Suppressor macrophage treated with lipopolysaccharide for 1 hour (primary cell): ENCODE results near the gene BPGM.
A peak's percentile ranks its signal among the peaks of the same experiment; 100 is the strongest.

ENCODE experiments used
- DNase-seq, 3 donors: peaks; one replicate each; pipeline ENCODE4 v3.0.0-alpha.2; 2020 to 2022

BPGM gene

DNA sequence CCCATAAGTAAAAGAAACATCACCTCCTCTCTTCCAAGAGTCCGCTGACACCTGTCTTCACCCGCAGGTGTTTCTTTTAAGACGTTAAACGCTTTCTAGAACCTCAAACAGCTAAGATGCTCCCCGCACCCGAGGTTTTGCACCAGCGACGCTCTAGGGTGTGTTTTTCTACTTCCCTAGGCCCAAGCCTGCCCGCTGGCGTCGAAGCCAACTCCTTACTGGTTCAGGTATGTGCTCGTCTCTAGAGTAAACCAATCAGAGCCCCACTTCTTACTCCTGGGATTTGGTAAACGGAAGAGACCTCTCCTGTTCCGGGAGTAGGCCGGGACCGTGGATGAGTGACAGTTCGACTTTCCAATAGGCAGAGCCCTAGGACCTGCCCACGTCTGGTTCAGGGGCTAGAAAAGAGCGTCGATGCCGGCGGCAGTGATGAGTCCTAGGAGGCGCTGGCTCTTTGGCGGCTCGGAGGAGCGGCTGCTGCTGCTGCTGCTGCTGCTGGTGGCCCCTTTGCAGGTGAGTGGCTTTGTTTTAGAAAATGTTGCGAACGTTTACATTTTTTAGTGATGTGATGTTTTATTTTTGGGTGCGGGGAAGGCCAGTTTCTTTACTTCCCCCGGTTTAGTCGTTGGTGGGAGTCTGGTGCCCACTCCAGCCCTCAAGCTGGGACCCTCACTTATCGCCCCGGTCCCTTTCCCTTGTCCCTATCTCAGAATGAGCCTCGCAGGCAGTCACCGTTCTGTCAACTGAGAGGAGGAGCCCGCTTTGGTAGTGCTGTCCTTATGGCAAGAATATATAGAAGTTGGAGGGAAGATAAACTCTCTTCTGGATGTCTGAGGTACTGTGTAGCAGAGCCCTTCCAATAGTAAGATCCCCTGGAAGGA, at the start of gene BPGM:
Gene BPGM, plus strand, starts transcription at position 429 of the 881 bp plus-strand sequence. CDS start 14,655 bp downstream, outside the sequence.
- peak; percentile 98 to 100 (median 99) for DNase-seq

DNA sequence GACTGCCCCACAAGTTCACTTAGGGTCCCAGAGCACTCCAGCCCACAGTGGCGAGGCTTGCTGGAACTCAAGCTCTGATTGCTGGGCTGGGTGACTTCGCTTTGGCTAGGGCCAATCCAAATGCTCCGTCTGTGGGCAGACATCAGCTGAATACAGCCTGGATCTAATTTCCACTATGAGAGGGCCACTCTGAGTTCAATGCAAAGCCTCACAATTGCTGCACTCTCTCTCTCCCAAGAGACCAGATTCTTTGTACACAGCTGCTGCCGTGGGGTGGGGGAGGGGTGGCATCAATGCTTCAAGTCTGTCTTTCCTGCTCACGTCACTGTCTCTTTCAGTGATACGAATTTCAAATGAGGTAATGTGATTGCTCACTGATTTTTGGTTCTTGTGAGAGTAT, 47.3 kb upstream of the BPGM start:
- DNase-seq = no peak

DNA sequence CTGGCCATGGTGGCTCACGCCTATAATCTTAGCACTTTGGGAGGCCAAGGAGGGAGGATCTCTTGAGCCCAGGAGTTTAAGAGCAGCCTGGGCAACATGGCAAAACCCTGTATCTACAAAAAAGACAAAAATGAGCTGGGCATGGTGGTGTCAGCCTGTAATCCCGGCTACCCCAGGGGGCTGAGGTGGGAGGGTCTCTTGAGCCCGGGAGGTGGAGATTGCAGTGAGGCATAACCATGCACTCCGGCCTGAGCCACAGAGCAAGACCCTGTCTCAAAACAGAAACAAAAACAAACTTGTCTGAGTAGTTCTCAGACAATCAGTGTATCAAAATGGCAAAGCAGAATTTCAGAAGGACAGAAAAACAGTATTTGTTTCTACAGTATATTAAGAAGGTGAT, 45.2 kb upstream of the BPGM start:
- DNase-seq = no peak

DNA sequence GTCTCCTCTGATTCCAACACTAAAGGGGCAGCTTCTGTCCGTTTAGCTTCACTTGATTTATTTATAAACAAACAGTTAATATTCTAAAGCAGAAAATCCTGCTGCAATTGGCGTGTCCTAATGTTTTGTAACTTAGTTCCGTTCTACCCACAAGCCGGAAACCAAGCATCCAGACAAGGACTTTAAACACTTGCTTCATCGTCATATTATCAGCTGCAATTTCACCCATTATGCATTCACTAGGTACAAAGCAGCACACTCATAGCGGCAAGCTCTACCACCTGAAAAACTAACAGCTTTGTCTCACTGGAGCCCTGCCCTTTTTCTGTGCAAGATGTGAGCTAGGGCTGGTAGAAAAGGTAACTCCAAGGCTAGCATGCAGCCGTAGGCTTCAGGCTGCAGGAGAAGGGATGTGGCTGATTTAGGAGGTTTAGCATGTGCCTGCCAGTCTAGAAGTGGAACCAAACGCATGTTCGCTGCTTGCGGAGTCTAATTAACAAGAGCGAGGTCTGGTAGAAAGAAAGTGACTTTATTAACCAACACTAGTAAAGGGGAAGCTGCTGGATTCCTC, 43.7 kb upstream of the BPGM start:
- DNase-seq = peak; percentile 7 to 45 (median 32)

DNA sequence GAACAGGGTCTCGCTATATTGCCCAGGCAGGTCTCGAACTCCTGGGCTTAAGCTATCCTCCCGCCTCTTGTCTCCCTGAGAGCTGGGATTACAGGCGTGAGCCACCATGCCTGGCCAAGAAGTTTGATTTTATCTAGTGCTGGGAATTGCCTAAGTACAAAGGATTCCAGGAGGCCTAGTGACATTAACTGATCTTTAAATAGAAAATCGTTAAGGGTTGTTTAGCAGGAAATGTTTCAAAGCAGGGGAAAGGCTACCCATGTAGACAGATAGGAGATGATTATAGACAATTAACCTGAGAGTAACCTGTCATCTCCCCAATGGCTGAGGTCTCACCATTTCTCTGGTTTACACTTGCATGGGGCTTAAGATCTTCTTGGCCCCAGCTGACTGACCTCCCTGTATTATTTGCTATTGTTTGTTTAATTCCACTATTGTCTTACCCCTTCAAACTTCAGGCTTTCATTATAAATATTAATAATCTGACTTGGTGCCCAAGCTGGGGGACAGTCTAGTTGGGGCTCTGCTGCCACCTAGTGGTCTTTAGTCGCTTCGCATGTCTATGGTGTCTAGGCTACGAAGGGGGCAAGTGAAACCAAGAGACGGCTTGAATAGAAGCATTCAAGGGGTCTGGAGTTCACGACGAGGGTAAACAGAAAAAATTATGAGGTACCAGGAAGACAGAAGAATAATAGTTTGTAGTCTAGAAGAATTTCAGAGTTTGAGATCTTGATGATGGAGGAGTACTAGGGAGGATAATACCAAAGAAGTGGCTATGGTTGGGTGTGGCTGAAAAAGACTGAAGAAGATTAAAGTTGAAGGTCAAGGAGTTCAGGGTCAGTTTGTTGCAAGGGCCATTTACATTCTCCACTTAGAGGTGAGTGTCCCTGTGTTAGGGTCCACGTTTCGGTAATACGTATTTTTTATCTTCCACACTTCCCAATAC, 40.4 kb upstream of the BPGM start:
- DNase-seq = peak; percentile 76 to 87 (median 85)

DNA sequence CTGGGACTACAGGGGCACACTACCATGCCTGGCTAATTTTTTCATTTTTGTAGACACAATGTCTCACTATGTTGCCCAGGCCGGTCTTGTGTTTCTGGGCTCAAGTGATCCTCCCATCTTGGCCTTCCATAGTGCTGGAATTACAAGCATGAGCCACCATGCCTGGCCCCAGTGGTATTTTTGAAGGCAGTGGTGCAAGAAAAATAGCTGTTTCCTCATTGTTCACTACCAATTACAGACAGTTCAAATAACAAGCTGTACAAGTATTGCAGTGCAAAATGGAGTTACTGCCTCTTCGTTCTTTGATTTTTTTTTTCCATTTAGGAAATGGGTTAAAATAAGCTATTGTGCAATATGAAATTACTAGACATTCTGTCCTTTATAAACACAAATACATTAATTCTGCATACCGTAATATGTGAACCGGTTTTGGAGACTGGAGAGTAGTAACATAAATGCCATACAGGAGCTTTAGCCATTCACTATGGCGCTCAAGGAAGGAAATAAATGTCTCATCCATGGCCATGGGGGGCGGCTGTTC, 35.0 kb upstream of the BPGM start:
- no peak for DNase-seq

DNA sequence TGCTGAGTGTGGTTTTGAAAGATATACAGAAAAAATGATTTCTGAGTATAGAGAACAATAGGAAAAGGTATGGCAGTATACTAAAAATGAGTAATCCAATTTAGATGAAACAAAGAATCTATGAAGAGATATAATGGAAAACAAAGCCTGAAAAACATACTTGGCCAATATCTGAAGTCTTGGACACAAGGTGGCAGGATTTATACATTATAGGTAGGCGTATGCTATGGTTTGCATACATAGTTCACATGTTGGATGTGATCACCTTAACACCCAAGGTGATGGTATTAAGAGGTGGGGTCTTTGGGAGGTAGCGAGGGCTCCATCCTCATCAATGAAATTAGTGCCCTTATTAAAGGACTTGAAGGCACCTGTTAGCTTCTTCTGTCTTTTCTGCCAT, 34.5 kb upstream of the BPGM start:
- DNase-seq = no peak

DNA sequence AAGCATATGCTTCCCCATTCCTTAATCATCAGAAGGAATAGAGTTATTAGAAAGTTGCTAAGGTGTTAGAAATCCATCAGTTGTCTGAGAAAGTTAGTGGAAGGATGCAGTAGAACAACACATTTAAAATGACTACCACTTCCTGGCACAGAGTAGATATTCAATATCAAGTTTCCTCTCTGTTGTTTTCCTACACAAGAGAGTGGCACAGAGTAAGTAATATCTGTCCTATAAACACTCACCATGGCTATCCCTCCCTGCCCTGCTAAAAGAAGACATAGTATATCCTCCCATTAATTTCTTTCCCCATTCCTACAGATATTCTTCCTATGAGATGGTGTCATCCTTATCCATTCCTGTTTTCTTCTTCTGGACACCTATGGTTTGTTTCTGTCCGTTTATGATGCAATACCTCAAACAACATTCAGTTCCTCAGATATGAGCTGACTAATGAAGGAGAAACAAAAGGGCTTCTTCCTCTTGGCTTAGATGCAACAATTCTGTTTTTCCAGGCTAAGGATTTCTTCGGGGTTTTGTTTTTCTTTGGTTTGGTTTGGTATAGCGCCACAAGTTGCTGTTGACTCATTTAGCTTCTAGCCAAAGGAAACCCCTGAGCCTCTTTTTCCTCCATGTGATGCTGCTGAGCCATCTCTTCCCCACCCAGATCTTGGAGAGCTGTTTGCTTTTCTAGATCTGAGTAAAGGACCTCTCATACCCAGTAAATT, 32.9 kb upstream of the BPGM start:
- DNase-seq = peak; percentile 58 to 83 (median 78)

DNA sequence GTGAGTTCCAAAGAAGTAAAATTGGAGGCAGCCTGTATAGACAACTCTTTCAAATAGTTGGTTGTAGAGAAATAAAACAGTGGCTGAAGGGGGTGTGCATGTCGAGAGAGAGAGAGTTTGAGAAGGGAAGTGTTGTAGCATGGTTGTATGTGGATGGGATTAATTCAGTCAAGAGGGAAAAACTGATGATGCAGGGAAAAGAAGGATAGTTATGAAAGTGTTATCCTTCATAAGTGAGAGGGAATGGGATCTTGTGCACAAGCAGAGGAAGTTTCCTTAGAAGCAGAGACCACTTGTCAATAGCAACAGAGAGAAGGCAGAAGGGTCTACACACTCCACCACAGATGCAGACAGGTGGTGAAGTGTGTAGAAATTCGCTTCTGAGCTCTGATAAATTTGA, 30.0 kb upstream of the BPGM start:
- DNase-seq = no peak

DNA sequence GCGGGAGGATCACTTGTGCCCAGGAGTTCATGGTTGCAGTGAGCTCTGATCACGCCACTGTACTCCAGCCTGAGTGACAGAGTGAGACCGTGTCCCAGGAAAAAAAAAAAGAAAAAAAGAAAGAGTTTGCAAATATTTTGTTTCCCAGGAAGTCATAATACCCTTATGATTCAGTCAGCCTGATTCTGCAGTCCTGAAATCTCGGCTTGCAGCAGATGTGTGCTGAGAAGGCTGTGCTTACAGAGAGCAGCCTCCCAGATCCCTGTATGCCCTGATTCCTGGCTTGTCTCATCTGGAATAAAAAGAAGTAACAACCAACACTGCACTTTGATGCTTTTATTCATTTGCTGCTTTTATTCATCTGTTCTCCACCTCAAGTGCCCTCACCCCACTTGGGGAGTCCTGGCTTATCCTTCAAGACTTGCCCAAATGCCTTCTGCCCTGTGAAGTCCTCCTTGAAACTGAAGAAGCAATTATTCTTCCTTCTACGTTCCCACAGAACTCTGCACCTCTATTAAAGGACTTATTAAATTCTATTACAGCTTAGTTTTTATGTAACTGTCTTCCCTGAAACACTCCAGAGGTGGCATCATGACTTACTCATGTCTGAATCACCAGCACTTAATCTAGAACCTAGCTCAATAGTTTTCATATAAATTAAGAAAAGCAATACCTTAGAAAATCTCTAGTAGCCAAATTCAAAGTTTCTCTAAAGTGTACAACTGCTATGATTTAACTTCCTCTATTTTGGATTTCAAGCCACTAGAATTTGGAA, 27.7 kb upstream of the BPGM start:
- DNase-seq = peak in 2 of 3 donors; percentile 33 to 35

DNA sequence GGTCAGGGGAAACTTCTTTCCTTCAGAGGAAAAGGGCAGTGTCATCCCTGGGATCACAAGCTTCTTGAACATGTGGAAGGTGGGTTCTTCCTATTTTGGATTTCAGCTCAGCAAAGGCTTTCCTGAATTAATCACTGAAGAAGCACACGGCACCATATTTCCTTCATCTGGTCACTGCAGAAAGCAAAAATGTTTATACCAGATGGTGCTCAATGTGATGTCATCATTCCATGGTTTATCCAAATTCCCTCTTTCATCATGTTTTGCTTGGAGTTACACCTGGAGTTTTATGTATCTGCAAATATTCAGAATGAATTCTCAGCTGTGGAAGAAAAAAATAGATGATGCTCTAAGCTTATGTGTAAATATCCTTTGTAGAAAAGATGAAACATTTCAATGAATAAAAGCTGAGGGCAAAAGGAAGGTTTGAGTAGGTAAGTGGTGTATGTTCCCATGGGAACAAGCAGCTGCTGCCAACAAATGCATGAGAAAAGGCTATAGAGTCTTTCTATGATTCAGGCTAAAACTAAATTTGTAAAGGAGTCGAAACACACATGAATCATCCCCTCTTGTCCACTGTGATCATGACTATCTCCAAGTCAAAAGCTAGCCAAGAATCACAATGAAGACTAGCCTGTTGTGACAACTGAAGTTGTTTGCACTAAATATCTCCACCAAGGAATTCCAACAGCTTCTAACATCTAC, 26.9 kb upstream of the BPGM start:
- DNase-seq = no peak

DNA sequence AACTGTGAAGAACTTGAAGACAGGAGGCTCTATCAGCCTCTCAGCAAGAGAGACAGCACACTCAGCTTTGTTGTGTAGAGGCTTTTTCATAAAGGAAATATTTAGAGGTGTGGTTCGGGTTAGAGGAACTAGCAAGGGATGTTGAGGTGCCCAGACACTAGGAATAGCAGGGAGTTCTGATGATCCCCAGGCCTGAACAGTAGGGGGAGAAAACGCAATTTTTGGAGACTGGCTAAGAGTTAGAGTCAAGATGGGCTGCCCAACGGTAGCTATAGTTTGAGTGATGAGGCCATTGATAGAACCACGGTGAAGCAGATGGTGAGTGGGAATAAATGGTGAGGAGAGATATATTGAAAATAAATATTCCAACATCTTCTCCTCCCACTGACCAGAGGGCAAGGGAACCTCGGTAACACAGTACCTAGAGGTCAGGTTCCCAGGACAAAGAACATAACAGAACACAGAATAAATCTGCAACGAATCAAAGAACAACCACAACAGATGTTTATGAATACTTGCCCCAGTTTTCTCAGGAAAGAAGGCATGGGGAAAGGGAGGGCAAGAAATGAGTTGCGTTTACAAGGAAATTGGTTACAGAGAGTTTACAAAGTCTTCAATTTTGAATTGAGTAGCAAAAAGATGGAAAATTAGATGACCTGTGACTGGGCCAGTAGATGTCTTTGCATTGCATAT, 24.2 kb upstream of the BPGM start:
- no peak for DNase-seq

DNA sequence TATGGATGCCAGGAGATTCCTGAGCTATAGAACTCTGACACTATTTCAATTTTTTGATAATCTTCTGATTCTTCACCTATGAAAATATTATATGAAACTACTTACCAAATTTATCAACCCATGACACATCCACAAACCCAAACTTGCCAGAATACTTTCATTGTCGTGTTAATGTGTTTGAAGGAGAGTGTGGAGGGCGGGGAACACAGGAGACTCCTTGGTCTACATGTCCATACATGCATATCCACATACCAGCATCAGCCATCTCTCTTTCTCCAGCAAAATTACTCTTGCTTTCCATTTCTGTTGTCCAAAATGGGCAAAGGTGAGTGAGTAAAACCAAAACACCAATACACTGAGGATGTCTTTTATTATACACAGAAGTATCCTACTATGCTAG, 23.5 kb upstream of the BPGM start:
- DNase-seq = no peak

DNA sequence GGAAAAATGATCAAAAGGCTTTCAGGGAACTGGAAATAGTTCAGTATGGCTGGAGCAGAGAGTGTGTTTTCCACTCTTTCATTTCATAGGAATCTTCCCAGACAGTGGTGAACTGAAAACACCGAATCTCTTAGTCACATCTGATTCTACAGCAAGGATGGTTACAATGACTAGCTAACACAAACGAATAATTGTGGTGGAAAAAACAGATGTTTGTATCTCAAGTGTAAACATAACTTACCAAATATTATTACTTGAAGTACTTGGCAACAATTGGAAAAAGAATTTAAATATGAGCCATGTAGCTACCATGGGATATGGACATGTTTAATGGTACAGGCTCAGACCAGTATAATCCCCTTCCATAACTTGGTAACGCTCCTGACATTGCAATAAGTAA, 21.1 kb upstream of the BPGM start:
- no peak for DNase-seq

DNA sequence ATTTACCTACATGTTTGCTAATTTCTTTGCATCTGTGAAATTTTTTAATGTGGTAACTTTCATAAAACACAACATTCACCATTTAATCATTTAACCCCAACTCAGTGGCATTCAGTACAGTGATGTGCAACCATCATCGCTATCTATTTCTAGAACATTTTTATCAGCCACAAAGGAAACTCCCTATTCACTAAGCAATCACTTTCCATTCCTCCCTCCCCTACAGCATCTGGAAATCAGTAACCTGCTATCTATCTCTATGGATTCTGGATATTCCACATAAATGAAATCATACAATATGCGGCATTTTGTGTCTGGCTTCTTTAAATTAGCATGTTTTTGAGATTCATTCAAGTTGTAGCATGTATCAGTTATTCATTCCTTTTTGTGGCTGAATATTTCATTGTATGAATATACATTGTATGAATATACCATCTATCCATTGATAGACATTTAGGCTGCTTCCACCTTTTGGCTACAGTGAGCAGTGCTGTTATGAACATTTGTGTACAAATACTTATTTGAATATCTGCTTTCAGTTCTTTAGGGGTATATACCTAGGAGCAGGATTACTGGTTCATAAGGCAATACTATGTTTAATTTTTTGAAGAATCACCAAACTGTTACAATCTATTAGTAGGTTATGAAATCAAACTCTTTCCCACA, 19.4 kb upstream of the BPGM start:
- no peak for DNase-seq

DNA sequence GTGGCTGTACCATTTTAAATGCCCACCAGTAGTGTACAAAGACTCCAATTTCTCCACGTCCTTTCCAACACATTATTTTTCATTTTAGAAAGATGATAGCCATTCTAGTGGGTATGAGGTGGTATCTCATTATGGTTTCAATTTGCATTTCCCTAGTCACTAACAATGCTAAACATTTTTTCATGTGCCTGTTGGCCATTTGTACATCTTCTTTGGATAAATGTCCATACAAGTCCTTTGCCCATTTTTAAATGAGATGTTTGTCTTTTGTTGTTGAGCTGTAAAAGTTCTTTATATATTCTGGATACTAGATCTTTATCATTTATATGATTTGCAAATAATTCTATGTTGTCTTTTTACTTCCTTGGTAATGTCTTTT, 18.9 kb upstream of the BPGM start:
- no peak for DNase-seq

DNA sequence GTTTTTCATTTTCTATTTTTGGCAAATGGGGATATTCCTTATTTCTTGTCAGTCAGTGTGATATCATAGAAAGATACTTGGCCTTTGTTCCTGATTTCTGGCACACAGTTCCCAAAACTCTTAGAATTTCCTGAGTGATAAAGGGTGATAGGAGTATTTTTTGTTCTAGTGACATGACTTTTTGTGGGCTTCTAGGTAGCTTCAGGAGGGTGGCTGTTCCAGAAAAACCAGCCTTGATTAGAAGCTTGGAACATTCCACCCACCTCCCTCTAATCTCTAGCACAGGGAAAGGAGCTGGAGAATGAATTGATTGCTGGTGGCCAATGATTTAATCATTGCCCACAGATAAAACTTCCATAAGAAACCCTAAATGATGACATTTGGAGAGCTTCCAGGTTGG, 17.2 kb upstream of the BPGM start:
- DNase-seq = no peak

DNA sequence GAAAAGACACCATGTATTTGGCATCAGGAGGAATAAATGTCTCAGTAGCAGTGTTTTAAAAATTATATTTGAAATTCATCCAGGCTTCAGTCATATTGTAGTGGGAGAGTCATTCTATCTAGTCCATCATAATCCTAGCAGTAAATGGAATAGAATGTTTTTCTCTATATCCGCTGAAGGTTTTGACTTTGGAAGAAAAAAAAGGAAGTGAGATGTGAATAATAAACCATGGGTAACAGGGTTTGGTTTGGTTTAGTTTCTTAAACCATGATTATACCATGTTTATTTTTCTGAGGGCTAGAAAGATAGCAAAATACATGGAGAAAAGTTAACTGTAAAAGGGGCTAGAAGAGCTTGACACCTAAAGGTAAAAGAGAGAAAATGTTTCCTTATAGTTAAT, 16.4 kb upstream of the BPGM start:
- no peak for DNase-seq

DNA sequence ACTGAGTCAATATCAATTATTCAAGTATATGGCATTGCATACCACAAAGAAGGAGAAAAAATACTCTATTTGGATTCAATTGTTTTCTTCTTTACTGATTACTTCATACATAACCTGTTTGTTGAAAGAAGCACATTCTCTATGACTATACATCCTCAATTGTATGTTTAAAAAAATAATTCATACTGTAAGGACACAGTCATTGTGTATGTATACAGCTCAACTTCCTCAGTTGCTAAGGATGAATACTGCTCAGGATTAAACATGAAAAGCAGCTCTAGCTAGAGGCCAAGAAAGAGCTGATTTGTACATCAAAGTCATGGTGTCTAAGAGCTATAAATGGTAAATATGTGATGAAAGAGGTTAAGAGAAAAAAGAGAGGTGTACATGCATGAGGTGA, 15.8 kb upstream of the BPGM start:
- DNase-seq = no peak

DNA sequence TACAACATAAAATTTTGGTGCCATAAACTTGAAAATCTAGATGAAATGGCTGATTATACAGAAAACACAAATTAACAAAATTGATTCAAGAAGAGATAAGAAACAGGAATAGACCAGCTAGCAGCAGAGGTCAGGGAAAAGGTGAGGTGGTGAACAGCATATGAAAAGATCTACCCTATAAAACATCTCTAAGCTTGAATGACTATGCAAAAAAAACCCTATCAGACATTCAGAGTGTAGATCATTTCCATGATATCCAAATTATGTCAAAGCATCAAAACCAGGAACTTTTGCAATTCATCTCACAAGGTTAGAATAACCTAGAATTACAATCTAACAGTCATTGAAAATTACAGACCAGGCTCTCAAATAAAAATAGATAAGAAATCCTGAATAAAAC, 14.6 kb upstream of the BPGM start:
- no peak for DNase-seq
